ENCODE data around the gene MAP1LC3C.

DNA sequence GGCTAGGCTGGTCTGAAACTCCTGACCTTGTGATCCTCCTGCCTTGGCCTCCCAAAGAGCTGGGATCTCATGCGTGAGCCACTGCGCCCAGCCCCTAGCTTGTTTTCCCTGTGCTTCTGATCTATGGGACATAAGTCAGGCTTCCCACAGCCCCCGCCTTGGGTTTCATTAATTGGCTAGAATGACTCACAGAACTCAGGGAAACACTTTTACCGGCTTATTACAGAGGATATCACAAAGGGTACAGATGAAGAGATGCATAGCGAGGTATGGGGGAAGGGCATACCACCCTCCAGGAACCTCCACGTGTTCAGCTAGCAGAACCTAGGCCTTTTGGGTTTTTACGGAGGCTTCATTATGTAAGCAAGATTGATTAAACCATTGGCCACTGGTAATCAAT, 1.5 kb upstream of the MAP1LC3C start:
- TF ChIP-seq CTCF (IDR thresholded peaks at IDR 0.05) (no peak), POLR2A (IDR thresholded peaks at IDR 0.05) (no peak)
